ENCODE results near the gene FUT1.
"Not testable (repeated sequence)": the region's sequence is repeated elsewhere in the genome, so short reads cannot be mapped to it uniquely, and the experiment has no call there.

Gene FUT1

DNA sequence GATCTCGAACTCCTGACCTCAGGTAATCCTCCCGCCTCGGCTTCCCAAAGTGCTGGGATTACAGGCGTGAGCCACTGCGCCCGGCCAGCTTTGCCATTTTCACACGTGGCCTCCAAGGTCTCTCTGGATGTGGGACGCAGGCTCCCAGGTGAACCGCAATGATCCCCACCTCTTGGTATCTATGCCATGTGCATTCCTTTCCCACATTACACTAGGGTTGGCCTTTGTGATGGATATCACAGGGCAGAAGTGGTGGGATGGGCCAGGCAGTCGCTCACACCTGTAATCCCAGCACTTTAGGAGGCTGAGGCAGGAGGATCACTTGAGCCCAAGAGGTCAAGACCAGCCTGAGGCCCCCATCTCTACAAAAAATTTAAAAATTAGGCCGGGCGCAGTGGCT is 25.3 kb upstream of the FUT1 start:
- TF ChIP-seq, protein P1, sequence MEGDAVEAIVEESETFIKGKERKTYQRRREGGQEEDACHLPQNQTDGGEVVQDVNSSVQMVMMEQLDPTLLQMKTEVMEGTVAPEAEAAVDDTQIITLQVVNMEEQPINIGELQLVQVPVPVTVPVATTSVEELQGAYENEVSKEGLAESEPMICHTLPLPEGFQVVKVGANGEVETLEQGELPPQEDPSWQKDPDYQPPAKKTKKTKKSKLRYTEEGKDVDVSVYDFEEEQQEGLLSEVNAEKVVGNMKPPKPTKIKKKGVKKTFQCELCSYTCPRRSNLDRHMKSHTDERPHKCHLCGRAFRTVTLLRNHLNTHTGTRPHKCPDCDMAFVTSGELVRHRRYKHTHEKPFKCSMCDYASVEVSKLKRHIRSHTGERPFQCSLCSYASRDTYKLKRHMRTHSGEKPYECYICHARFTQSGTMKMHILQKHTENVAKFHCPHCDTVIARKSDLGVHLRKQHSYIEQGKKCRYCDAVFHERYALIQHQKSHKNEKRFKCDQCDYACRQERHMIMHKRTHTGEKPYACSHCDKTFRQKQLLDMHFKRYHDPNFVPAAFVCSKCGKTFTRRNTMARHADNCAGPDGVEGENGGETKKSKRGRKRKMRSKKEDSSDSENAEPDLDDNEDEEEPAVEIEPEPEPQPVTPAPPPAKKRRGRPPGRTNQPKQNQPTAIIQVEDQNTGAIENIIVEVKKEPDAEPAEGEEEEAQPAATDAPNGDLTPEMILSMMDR (IDR thresholded peaks at IDR 0.05; ENCODE audit: low read depth, low read length), result no peak

DNA sequence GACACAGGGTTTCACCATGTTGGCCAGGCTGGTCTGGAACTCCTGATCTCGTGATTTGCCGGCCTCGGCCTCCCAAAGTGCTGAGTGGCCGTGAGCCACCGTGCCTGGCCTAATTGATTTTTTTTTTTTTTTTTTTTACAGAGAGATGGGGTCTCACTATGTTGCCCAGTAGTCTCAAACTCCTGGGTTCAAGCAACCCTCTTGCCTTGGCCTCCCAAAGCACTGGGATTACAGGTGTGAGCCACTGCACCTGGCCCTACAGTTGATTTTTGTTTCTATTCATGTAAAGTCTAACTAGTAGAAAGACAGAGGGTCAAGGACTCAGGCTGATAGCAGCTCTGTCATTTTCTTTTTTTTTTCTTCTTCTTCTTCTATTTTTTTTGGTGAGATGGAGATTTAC is 24.7 kb upstream of the FUT1 start:
- H3K4me3 ChIP-seq (ENCODE audit: low read depth, low read length), result no peak overlapping the region
- TF ChIP-seq, protein P1 (IDR thresholded peaks at IDR 0.05; ENCODE audit: low read depth, low read length), result no peak

More for the DNA sequence above, 25.3 kb upstream of the FUT1 start:
- H3K4me3 ChIP-seq (ENCODE audit: low read depth, low read length), result no peak overlapping the region

- no peak overlapping the region for H3K4me3 ChIP-seq (ENCODE audit: low read depth, low read length)
- TF ChIP-seq, protein P1 (IDR thresholded peaks at IDR 0.05; ENCODE audit: low read depth, low read length), result no peak
These were observed 20.1 kb upstream of the FUT1 start for GRCh38 chr19:48772503-48772953.

DNA sequence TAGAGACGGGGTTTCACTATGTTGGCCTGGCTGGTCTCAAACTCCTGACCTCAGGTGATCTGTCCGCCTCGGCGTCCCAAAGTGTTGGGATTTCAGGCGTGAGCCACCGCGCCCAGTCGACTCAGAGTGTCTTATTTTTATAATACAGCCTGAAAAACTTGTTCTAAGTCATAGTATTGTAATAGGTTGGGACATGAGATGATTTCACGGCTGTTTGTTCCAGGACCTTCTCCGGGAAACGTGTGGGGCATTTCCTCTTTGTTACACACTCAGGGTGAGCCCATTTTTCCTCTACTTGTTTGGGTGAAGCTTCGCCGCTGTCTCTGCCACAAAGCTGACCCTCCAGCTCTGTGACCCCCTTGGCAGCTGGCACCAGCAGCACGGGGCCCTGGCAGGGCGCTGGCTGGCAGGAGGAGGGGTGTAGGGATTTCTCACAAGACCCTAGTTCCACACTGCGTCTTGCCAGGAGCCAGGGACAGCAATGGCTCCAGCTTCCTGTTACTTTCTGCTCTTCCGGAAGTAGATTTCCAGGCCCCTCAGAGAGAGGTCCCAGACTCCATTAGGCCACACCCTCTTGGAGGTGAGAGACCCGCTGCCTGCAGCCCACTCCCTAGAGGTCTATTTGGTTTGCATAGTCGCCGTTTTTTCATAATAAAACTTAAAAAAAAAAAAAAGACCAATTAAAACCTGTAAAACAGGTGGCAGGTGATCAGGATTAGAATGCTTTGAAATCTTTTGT is 18.5 kb upstream of the FUT1 start:
- no peak overlapping the region for H3K4me3 ChIP-seq (ENCODE audit: low read depth, low read length)
- TF ChIP-seq, protein P1 (IDR thresholded peaks at IDR 0.05; ENCODE audit: low read depth, low read length), result no peak

- H3K4me3 ChIP-seq (ENCODE audit: low read depth, low read length), result no peak overlapping the region
- TF ChIP-seq, protein P1 (IDR thresholded peaks at IDR 0.05; ENCODE audit: low read depth, low read length), result no peak
These were observed 17.8 kb upstream of the FUT1 start for GRCh38 chr19:48770266-48770665.

GRCh38 chr19:48768994-48769713 is 16.7 kb upstream of the FUT1 start:
- H3K4me3 ChIP-seq (ENCODE audit: low read depth, low read length), result no peak overlapping the region
- TF ChIP-seq, protein P1 (IDR thresholded peaks at IDR 0.05; ENCODE audit: low read depth, low read length), result no peak

GRCh38 chr19:48768171-48768753 is 15.8 kb upstream of the FUT1 start:
- not testable (repeated sequence) for H3K4me3 ChIP-seq (ENCODE audit: low read depth, low read length)

DNA sequence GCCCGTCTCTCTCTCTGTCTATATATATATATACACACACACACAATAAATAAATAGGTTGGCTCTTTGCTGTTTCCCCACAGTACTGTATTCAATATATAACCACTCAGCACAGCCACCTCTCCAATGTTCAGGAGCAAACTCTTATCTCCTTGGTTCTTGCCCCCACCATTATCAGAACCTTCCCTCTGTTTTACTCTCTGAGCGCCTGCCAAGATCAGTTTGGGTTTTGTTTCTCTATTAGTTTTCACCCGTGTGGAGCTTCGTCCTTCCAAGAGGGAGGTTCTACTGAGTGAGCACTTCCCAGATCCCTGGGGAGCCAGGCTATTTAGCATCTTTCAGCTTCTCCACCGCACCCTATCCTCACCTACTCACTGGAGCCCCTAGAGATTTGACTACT is 13.4 kb upstream of the FUT1 start:
- H3K4me3 ChIP-seq (ENCODE audit: low read depth, low read length), result not testable (repeated sequence)
